HG03280 (cell line): Measurements from ENCODE around the gene ARHGEF5.

Source experiments
- ATAC-seq: cut with Tn5 transposase; IDR thresholded peaks from one replicate; pipeline ENCODE4 v1.9.1; 2021; ENCODE audit warnings: mild to moderate bottlenecking, moderate library complexity; ENCODE audit not compliant: unreplicated experiment

The ARHGEF5 gene

DNA sequence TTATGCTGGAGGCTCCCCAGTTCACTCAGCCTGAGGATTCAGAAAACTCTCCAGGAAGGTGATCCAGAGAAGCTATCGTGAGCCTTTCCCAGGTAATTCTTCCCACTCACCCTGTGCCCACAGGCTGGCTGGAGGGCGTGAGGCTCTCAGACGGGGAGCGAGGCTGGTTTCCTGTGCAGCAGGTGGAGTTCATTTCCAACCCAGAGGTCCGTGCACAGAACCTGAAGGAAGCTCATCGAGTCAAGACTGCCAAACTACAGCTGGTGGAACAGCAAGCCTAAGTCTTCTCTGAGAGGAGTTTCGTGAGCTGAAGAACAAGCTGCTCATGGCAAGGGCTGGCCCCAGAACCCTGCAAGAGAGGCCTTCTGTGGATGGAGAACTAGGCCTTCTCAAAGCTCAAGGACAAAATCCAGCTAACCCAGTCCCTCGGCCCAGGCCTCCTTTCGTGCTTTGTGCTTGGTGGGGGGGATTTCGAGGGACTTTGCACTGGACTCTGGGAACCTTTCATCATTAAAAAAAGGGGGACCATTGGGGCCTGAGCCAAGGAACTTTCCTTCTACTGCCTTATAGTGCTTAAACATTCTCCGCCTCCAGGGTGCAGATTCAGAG, 24.7 kb downstream of the ARHGEF5 start:
- no peak for ATAC-seq

DNA sequence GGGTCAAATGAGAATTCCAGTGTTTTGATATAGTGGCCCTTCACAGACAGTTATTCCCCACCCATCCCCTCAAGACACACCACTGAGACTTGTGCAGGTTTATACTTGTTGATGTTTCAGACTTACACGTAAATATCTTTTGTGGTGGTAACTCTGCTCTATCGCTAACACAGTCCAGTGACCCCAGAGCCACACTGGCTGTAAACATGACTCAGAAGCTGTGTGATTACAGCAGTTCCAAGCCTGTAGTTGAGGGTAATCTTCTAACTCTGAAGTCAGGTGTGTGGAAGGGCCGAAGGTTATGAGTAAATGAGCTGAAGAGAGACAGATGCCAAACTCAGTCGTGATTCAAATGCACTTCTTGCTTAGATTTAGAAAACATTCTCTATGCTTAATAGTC, 28.9 kb downstream of the ARHGEF5 start:
- no peak for ATAC-seq

DNA sequence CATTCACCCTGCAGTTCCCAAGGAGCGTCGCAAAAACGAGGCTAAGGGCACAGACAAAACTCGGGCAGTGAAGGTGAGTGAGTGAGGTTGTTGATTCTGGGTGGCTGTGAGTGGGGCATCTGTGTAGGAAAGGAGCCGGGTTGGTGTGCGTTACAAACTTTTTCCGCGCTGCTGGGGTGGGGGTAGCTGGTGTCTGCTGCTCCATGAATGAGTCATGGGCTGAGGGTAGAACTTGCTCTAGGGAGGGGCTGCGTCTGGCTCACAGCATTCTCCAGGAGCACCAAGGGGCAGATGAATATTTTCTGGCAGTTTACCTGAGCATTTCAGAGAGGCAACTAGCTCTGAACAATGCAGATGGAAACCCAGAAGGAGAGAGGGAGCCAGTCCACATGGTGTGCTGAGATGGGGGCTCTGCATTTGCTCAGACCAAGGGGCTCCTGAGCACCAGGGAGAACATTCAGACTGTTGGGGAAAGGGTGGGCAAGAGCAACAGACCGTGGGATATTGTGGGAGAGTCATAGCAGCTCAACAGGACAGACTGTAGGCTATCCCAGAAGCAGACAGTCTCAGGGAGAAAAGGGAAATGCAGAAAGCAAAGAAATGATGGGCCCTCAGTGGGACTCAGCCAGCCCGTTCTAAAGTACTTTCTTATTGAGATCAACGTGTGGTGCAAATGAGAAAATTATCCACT, 29.5 kb downstream of the ARHGEF5 start:
- ATAC-seq = no peak

DNA sequence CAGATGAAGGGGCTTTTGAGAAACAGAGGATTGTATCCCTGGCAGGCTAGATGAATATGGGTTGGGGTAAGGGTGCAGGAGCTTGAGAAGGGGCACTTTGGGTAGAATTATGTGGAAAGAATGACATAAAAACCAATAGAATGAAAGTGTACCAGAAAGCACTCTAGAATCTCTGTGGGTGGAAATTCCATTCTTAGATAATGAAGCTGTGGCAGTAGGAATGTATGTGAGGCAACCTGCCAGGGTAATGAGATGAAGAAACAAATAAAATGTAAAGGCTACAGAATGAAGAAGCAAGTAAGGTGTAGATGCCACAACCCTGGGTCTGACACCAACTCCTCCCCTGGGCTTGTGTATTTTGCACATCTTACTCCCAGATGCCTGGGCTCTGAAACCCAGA, 31.5 kb downstream of the ARHGEF5 start:
- ATAC-seq = no peak

DNA sequence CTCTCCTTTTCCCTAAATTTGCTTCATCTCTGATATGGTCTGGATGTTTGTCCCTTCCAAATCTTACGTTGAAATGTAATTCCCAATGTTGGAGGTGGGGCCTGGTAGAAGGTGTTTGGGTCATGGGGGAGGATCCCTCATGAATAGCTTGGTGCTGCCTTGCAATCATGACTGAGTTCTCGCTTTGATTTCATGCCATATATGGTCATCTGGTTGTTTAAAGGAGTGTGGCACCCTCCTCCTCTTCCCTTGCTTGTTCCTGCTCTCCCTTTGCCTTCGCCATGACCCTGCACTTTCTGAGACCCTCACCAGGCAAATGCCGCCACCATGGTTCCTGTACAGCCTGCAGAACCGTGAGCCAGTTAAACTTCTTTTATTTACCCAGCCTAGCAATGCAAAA, 33.7 kb downstream of the ARHGEF5 start:
- no peak for ATAC-seq

DNA sequence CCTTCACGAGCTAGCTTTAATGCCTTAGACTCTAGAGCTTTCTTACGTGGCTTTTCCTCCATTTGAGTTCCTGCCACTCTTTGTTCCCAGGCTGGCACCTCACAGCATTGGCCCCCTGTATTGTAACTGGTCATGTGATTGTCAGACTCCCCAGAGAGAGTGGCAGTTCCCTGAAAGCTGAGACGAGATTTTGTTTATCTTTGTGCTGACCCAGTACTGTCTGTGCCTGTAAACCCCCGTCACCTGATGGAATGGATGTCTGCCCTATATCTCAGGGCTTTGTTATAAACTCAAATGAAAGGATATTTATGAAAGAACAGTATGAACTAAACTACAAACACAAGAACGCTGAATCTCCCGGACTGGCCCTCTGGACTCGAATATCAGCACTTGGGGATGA, 35.3 kb downstream of the ARHGEF5 start:
- ATAC-seq = no peak

DNA sequence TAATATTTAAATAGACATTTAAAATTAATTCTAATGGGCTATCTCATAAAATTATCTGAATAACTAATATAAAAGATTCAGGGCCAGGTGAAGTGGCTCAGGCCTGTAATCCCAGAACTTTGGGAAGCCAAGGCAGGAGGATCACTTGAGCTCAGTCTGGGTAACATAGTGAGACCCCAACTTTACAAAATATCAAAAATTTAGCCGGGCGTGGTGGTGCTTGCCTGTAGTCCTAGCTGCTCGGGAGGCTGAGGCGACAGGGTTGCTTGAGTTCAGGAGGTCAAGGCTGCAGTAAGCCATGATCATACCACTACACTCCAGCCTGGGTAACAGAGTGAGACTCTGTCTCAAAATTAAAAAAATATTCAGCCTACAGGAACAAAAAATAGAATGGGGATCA, 35.8 kb downstream of the ARHGEF5 start:
- ATAC-seq = no peak

DNA sequence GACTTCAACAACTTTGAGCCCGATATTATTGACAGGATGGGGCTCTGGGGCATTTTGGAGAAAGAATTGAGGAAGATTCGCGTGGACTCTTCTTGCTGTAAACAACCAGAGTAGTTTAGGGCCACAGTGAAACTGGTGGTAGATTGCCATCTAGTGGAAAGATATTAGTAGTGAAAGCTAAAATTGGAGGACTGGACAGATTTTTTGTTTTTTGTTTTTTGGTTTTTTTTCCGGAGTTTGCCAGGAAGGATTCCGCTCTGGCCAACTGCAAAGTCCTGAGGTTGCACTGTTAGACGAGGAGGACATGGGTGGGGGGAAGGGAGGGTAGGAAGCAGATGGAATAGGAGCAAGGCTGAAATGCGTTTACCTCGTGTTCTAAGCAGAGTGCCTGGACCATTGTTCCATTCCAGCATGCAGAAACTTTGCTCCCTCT, 36.6 kb downstream of the ARHGEF5 start:
- ATAC-seq = peak; percentile 86

DNA sequence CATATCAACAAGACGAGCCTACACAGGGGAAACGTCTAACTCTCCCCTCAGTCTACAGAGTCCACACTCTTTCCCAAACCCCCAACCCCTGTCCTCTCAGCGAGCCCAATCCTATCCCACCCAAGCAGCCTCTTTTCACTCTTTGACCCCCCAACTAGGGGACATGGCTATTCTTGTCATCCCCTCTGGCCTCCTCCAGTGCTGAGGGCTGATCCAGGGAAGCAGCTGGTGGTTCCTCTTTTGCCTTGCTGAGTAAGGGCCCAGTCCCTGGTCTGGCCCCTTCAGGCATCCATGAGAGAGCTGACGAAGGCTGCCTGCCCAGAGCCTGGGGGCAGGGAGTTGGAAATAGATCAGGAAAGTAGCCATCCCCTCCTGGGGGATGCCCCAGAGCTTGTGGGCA, 41.9 kb downstream of the ARHGEF5 start:
- ATAC-seq = no peak

DNA sequence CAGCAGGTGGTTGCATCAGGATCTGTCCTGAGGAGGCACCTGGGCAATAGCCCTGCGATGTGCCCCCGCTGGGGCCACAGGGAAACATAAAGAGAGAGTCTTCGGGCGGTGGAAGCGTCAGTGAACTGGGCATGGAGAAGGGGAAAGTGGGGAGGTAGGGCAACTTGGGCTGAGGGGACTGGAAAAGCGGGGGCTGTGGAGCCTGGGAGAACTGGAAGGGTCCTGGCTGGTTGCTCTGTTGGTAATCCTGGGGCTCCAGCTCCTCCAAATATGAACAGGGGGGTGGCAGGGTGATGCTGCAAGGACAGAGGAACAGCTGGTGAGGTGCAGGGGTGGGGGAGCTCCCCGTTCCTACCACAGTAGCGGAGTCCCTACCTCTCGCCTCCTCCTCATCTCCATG, 43.1 kb downstream of the ARHGEF5 start:
- no peak for ATAC-seq

DNA sequence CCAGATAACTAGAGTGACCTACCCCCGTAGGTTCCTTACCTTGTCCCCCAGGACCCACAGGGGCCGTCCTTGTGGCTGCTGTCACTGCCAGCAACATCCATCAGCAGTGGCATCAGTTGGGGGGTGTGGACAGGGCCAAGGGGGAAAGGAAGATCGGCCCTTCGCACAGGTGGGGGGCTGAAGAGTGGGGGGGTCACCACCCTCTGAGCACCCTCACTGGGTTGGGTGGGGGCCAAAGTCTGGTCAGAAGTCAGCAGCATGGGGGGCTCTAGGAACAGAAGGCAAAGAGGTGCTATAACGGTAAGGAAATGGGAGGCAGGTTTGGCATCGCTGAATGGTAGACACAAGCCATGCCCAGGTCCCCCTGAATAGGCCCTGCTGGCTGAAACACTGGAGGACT, 43.7 kb downstream of the ARHGEF5 start:
- ATAC-seq = no peak

DNA sequence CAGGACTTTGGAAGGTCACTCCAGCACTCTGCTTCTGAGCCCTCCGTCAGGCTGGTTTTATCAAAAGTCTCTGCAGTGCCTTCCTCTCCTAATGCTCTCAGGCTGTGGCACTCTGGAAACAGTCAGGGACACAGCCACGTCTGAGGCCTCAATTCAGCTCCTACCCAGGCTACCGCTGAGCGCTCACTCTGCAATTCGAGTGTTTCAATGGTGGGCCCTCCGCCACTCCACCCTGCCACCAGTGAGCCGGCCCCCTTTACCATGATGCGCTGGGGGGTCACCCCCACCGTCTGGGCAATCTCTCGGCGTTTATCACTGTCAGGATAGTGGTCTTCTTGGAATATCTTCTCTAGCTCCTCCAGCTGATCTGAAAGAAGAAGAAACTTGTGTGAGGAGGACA, 44.7 kb downstream of the ARHGEF5 start:
- no peak for ATAC-seq

DNA sequence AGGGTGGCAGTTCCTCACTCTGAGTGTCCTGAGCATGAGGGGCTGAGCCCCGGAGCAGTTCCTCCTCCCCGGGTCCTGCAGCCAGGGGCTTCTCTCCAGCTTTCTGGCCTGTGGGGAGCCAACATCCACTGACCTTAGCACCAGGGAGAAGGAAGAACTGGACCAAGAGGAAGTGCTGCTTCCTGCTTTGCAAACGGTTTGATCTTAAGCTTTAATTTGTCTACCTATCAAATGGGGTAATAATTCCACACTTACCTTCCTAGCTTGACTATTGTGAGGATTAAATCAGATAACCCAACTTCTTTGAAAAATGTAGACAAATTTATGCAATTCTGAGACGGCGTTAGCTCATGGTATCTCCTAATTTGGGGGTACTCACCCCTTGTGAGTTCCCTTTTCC, 46.3 kb downstream of the ARHGEF5 start:
- no peak for ATAC-seq

DNA sequence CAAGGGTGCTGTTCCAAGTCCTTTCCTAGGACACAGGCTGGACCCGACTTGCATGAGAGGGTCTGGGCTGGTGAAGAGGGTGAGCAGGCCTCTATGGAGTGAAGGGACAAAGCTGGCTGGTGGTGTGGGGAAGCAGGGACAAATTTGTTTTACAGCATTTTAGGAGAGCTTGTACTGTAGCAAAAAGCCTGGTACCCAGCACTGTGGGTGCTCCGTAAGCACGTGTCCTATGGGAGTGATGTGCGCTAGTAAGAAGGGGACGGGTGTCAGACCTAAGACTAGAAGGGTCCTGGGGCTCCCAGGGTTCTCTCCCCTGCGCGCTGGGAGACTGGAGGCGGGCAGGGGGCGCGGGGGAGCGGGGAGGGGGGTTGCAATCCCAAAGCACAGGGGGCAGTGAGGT, 47.9 kb downstream of the ARHGEF5 start:
- ATAC-seq = no peak

DNA sequence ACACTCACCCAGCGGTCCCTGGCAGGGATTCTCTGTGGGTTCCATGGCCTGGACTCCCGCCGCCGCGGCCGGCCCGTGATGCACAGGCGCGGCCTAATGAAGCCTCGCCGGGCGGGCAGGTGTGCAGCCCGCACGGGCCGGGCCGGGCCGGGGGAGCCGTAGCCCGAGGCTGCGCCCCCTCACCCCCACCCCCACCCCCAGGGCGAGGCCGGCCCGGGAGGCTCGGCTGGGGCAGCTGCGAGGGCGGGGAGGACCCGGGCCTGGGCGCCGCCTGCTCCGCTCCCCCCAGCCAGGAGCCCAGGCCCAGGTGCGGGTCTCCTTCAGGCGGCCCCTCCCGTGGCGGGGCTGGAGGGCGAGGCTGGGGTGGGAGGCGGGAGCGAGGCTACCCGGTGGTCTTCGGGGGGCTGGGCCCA, 48.5 kb downstream of the ARHGEF5 start, which contains the start of gene NOBOX:
NOBOX (minus strand) TSS at position 45 of the 413 bp plus-strand sequence.
- ATAC-seq = no peak

DNA sequence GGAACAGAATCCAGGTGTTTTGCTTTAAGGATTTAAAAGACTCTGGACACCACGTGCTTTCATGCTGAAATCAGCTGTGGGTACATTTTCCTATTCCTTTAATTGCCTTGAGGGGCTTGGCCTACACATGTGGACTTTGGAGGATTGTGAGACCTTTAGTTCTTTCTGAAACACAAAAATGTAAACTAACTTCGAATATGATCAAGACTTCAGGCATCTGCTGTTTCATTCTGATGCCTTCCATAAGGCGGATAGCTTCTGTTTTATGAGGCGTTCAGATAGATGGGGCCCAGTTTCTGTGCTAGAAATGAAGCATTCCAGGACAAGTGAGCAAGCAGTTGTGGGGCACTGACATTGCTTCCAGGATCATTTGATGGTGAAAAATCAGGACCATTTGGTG, 49.7 kb downstream of the ARHGEF5 start:
- ATAC-seq = no peak

DNA sequence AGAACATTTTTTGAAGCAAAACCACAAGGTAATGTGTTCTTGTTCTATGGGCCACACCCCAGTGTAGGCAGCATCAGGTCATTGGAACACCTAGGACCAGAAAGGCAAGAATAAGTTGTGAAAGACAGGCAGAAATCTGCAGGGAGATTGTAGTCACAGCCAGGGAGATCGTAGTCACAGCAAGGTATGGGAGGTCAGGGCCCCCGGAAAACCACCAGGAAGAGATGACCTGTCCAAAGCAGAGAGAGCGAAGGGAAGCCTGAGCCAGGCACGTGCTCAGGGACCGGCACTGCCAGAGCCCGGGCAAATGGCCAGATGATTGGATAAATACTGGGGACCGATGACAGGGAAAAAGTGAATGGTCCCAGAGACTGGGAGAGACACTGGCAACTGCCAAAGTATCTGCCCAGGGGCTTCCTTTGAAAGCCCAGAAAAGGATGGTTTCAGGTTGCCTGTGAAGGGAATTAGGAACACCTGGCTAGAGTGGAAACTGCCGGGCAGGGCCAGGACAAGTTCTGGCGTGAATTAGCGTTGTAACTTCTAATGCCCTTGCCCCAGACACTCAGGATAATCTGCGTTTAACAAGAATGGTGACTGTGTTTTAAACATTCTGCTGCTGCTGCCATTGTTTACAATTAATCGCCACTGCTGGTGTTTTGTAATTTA, 52.2 kb downstream of the ARHGEF5 start:
- ATAC-seq = no peak

DNA sequence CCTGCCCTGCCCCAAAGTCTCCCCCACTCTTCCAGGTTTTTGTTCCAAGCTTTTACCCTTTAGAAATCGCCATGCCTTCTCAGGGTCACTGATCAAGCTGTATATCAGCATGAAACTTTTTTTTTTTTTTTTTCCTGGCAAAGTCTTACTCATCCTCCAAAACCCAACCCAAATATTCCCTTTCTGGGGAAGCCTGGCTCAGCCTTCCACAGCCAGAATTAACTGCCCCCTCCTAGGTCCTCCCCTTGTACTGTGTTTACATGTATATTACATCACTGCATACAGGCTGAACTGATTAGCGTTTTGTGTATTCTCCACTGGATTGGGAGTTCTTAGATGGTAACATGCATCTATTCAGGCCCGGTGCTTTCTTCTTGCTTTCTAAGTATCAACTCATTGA, 52.9 kb downstream of the ARHGEF5 start:
- ATAC-seq = no peak

DNA sequence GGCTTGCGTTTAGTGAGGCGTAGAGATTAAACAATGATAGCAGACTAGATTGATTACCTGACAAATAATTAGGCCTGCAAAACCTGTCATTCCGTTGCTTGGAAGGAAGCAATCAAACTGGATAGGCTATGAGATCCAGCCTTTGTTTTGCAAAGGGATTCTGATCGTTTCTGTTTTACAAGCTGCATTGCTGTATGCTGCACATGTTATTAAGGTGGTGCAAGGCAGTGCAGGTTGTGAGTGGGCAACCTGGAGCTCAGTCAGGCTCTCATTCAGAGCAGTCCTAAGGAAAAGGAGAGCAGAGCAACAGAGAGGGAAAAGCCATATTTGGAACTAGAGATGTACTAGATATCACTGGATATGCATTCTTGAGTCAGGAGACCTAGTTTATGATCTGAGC, 55.2 kb downstream of the ARHGEF5 start:
- ATAC-seq = no peak

DNA sequence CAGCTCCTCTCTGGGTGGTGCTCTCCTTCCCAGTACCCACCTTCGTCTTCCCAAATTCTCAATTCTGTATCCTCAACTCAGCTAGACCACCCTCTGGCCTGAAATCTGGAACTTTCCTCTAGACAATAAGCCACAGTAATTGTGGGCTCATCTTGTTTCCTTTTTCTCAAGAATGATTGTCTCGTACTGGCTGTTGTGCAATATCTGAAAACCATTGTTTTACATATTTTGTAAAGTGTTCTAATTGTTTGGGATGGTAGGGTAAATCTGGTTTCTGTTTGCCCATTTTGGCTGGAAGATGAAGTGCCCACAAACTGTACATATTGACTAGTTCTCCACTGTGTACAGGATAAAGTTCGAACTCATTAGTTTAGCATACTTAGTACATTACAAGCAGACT, 59.6 kb downstream of the ARHGEF5 start:
- ATAC-seq = no peak

DNA sequence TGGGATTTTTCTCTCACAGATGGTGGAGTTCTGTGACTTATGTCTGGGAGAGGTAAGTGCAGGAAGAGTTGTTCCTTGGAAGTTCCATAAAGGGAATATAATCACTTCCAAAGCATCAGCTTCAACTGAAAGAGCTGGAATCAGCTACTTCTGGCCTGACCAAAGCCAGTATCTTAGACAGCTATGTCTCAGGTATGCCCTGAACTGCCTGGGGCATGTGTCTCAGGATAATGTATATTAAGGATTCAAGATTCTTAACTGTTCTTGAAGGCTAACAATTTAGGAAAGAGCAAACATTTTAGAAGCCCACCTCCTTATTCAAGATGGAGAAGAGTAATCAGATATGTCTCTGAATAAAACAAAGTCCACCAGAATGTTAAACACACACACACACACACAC, 60.7 kb downstream of the ARHGEF5 start:
- ATAC-seq = no peak

DNA sequence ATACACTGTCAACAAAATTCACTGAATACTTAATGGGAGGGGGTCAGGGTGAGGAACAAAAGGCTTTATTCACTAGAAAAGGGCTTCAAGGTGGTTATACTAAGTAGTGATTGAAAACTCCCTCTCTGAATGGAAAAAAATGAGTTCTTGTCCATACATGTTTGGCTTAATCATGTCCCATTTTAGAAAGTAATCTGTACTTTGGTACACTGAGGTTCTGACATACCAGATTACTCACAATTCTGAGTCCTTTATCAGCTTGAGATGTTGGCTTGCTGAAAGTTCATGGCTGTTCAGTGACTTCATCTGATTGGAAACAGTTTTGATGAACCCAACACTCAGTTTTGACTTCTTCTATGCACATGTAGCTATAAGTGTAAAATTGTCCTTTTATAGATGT, 61.1 kb downstream of the ARHGEF5 start:
- ATAC-seq = no peak
